GM23248 (cell line): Measurements from ENCODE around the gene TRAP1. TPM values are rescaled to one million over a fixed set of nuclear protein-coding genes. Genes with fewer than 3 reads are reported as not detected.

Experiments used
- DNase-seq: peaks from one replicate; pipeline ENCODE4 v3.0.0-alpha.2; 2015
- H2AFZ ChIP-seq: fragments of 200-600 bp; sonication (generic); 2 replicates; pipeline ENCODE4 v1.6.1; 2016; ENCODE audit warnings: antibody characterized with exemption
- H3F3A ChIP-seq: fragments of 200-600 bp; sonication (generic); 2 replicates; pipeline ENCODE4 v1.6.1; 2016; ENCODE audit warnings: mild to moderate bottlenecking, antibody characterized with exemption, mixed run types; ENCODE audit not compliant: insufficient read depth
- H3K27ac ChIP-seq: fragments of 200-600 bp; sonication (generic); 2 replicates; pipeline ENCODE4 v1.5.1; 2016; ENCODE audit warnings: mild to moderate bottlenecking
- H3K27me3 ChIP-seq: fragments of 200-600 bp; sonication (generic); replicated peaks from 2 replicates; pipeline ENCODE4 v1.6.1; 2016; ENCODE audit warnings: mild to moderate bottlenecking; ENCODE audit not compliant: insufficient read depth
- H3K36me3 ChIP-seq: fragments of 200-600 bp; sonication (generic); 2 replicates; pipeline ENCODE4 v1.6.1; 2016; ENCODE audit warnings: low read depth, mild to moderate bottlenecking
- H3K4me1 ChIP-seq: fragments of 200-600 bp; sonication (generic); 2 replicates; pipeline ENCODE4 v1.6.1; 2016; ENCODE audit warnings: mild to moderate bottlenecking; ENCODE audit not compliant: insufficient read depth
- H3K4me2 ChIP-seq: fragments of 200-600 bp; sonication (generic); one replicate; pipeline ENCODE4 v1.6.1; 2016; ENCODE audit warnings: mild to moderate bottlenecking; ENCODE audit not compliant: unreplicated experiment
- H3K4me3 ChIP-seq: fragments of 200-600 bp; sonication (generic); 2 replicates; pipeline ENCODE4 v1.5.1; 2016; ENCODE audit warnings: mild to moderate bottlenecking
- H3K79me2 ChIP-seq: fragments of 200-600 bp; sonication (generic); 2 replicates; pipeline ENCODE4 v1.6.1; 2016; ENCODE audit warnings: mild to moderate bottlenecking; ENCODE audit not compliant: insufficient read depth
- H3K9ac ChIP-seq: fragments of 200-600 bp; sonication (generic); 2 replicates; pipeline ENCODE4 v1.6.1; 2016; ENCODE audit warnings: mild to moderate bottlenecking
- H3K9me2 ChIP-seq: fragments of 200-600 bp; sonication (generic); 2 replicates; pipeline ENCODE4 v1.6.1; 2016; ENCODE audit warnings: mixed run types, mild to moderate bottlenecking, moderate library complexity; ENCODE audit not compliant: insufficient read depth
- H3K9me3 ChIP-seq: fragments of 200-600 bp; sonication (generic); one replicate; pipeline ENCODE4 v1.6.1; 2017; ENCODE audit warnings: low read depth
- H4K20me1 ChIP-seq: fragments of 200-600 bp; sonication (generic); 2 replicates; pipeline ENCODE4 v1.6.0; 2016; ENCODE audit not compliant: insufficient read depth
- EZH2 ChIP-seq: fragments of 200-600 bp; sonication (generic); IDR thresholded peaks from 2 replicates; pipeline ENCODE4 v1.6.1; 2018; ENCODE audit warnings: antibody characterized with exemption, mild to moderate bottlenecking; ENCODE audit not compliant: insufficient read depth, poor library complexity, severe bottlenecking
- EZH2phosphoT487 ChIP-seq: fragments of 200-600 bp; sonication (generic); IDR thresholded peaks from 2 replicates; pipeline ENCODE4 v1.6.1; 2018; ENCODE audit warnings: antibody characterized with exemption, moderate library complexity, mild to moderate bottlenecking, low read depth; ENCODE audit not compliant: insufficient read depth
- WGBS, 2 experiments: methylation state at CpG; one replicate each; pipeline ENCODE4 v1.1.6; 2015 to 2017; ENCODE audit warnings: low lambda C conversion rate in 2 of 2, low coverage in 1 of 2; ENCODE audit errors: missing lambda C conversion rate in 2 of 2; 5-methylcytosine and 5-hydroxymethylcytosine counted together
- in situ Hi-C: fragments of 300-500 bp; cut with MboI; formaldehyde crosslinking; loops from 2 replicates; pipeline ENCODE4 v1.15.0; 2020
- polyA plus RNA-seq: library from polyadenylated mRNA; unstranded; fragments of >200 nt; fragmentation: Nextera tagmentation; extraction: Ambion mirVana; gene quantifications from 2 replicates; pipeline ENCODE4 v1.2.1, GENCODE V29; 2016
- total RNA-seq: library from RNA; depleted of rRNA; stranded (reverse); fragments of >200 nt; shearing (Covaris generic); gene quantifications from 2 replicates; pipeline ENCODE4 v1.2.3, GENCODE V29; 2014

The TRAP1 gene
- total and polyA plus RNA-seq, 2 experiments from 2014 or later, result 56.6 to 73.4 TPM

GRCh38 chr16:3732171-3732570, 14.8 kb upstream of the TRAP1 start:
- Histone ChIP-seq H3K9ac (no peak overlapping the region), H3K4me2 (no peak overlapping the region), H3K9me2 (no peaks in the 10 kb centered on the region), H3K36me3 (peaks cover 12% of the 10 kb centered on the region; the same call in 1 of the 2 replicates), H4K20me1 (no peaks in the 10 kb centered on the region), H3K9me3 (no peaks in the 10 kb centered on the region), H3K27ac (no peak overlapping the region), H3K27me3 (no peaks in the 10 kb centered on the region), H3K4me3 (no peak overlapping the region), H3K4me1 (no peaks in the 10 kb centered on the region), H3F3A (no peaks in the 10 kb centered on the region), H2AFZ (no peak overlapping the region), H3K79me2 (peaks cover 9% of the 10 kb centered on the region; the same call in 1 of the 2 replicates)
- WGBS, 2 experiments, result 88 to 91% methylated on average over 8 of the region's 8 CpGs
- DNase-seq, result no peak
- in situ Hi-C loops, result no loop called here
- no peak for TF ChIP-seq EZH2phosphoT487
- no peak for TF ChIP-seq EZH2

GRCh38 chr16:3731126-3731935, 14.0 kb upstream of the TRAP1 start:
- 94 to 95% methylated on average over 31 to 34 of the region's 34 CpGs for WGBS, 2 experiments
- H3K27me3 ChIP-seq, result no peaks in the 10 kb centered on the region
- DNase-seq, result no peak

GRCh38 chr16:3730161-3731125, 13.1 kb upstream of the TRAP1 start:
- in situ Hi-C loops, result no loop called here
- H2AFZ ChIP-seq, result no peak overlapping the region
- no peak for DNase-seq
- TF ChIP-seq EZH2phosphoT487, result no peak
- no peak for TF ChIP-seq EZH2
- H3K4me2 ChIP-seq, result no peak overlapping the region
- H3K9me2 ChIP-seq, result no peaks in the 10 kb centered on the region
- WGBS, 2 experiments, result 88% methylated on average over 23 to 24 of the region's 24 CpGs
- H3K27ac ChIP-seq, result no peak overlapping the region
- no peak overlapping the region for H3K9ac ChIP-seq
- H3K4me3 ChIP-seq, result no peak overlapping the region
- no peaks in the 10 kb centered on the region for H3F3A ChIP-seq
- no peaks in the 10 kb centered on the region for H3K9me3 ChIP-seq
- no peaks in the 10 kb centered on the region for H3K4me1 ChIP-seq
- H4K20me1 ChIP-seq, result no peaks in the 10 kb centered on the region
- H3K36me3 ChIP-seq, result peaks cover 11% of the 10 kb centered on the region; the same call in 1 of the 2 replicates
- no peaks in the 10 kb centered on the region for H3K27me3 ChIP-seq
- H3K79me2 ChIP-seq, result peaks cover 2% of the 10 kb centered on the region; the same call in 1 of the 2 replicates

More at GRCh38 chr16:3731126-3731935, 14.0 kb upstream of the TRAP1 start:
- Histone ChIP-seq H3K4me1 (no peaks in the 10 kb centered on the region), H3K79me2 (peaks cover 9% of the 10 kb centered on the region; the same call in 1 of the 2 replicates), H3K36me3 (peaks cover 12% of the 10 kb centered on the region; the same call in 1 of the 2 replicates), H3K4me2 (no peak overlapping the region), H3F3A (no peaks in the 10 kb centered on the region), H3K9me3 (no peaks in the 10 kb centered on the region), H4K20me1 (no peaks in the 10 kb centered on the region), H3K27ac (no peak overlapping the region), H3K9me2 (no peaks in the 10 kb centered on the region), H3K9ac (no peak overlapping the region), H2AFZ (no peak overlapping the region), H3K4me3 (no peak overlapping the region)
- in situ Hi-C loops, result no loop called here
- TF ChIP-seq EZH2phosphoT487 (no peak), EZH2 (no peak)
